ENCODE results near the gene SBF2.

DNA sequence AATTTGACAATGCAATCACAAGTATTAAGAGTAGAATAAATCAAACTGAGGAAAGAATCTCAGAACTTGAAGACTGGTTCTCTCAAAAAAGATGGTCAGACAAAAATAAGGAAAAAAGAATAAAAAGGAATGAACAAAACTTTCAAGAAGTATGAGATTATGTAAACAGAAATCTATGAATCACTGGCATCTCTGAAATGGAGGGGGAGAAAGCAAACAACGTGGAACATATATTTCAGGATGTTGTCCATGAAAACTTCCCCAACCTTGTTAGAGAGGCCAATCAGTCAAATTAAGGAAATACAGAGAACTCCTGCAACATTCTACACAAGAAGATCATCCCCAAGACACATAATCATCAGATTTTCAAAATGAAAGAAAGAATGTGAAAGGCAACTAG lies 235.7 kb downstream of the SBF2 start:
- no peak for TF ChIP-seq CTCF (IDR thresholded peaks at IDR 0.05; ENCODE audit: insufficient read depth, low read length, poor library complexity, severe bottlenecking)
- TF ChIP-seq EZH2phosphoT487 (conservative IDR thresholded peaks at IDR 0.05; ENCODE audit: low read length): no peak

Data from SU-DHL-6 (cell line).